Measurements from ENCODE around the gene LIMA1. TPM values are rescaled to one million over a fixed set of nuclear protein-coding genes. Genes with fewer than 3 reads are reported as not detected.

Gene LIMA1
- total and polyA plus RNA-seq, 9 of the 15 experiments (the other 6 are each of a cell fraction or from before 2014, with no cell fraction given) = 20.2 to 37.8 (median 27.3) TPM

DNA sequence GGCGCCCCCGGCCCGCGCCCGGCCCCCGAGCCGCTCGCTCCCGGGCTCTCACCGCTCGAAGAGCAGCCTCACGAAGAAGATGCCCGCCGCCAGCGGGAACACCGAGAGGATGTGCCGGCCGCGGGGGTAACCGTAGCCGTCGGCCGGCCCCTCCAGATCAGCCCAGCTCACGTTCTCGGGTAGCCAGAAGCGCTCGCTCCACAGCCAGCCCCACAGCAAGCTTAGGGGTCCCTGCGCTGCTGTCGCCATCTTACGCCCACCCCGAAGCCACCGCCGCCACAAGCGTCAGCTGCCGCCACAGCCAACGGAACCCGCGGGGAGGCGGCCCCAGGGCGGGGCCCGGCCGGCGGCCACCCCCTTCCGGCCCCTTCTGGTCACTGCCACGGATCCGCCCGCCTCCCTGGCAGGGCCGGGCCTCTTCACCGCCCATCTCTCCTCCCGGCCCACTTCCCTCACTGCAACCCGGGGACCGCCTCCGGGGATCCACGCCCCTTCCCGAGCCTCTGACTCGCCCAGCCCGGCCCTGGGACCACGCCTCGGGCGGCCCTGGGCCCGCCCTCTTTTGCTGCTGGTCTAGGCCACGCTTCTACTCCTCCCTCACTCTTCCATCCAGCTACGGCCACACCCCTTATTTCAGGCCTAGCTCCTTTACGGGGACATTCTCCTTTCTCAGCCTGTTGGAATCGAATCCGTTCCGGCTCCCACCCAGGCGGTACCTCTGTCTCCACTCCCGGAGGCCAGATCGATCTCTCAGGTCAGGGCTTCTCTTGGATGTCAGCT, 116.1 kb downstream of the LIMA1 start, which contains the start of gene CERS5 (continued):
- TF ChIP-seq ESRRA (IDR thresholded peaks at IDR 0.05; ENCODE audit: borderline replicate concordance, low read depth) (peak; percentile 22; the same call in 1 of the 2 replicates), MCM7 (IDR thresholded peaks at IDR 0.05) (no peak), MYC (IDR thresholded peaks at IDR 0.05; ENCODE audit: low read depth, low read length) (peak; percentile 80), MYC (CRISPR knock-in tag; IDR thresholded peaks at IDR 0.05; ENCODE audit: borderline replicate concordance, low read depth) (no peak), JUND (IDR thresholded peaks at IDR 0.05; ENCODE audit: borderline replicate concordance, low read depth, low read length) (peak; percentile 18; the same call in 1 of the 2 replicates), JUND (tag; IDR thresholded peaks at IDR 0.05; ENCODE audit: borderline replicate concordance, low read depth, low read length) (no peak), TAF1 (IDR thresholded peaks at IDR 0.05; ENCODE audit: control insufficient read depth, extremely low read depth, insufficient read depth, low read length, severe bottlenecking) (peak; percentile 44), ZBTB26 (CRISPR knock-in tag; IDR thresholded peaks at IDR 0.05) (no peak), DACH1 (IDR thresholded peaks at IDR 0.05; ENCODE audit: partially characterized antibody) (peak; percentile 59), HMGN3 (IDR thresholded peaks at IDR 0.05; ENCODE audit: borderline replicate concordance, extremely low read depth, insufficient read length, low read depth, low read length) (peak; percentile 97), ZBTB7A (IDR thresholded peaks at IDR 0.05; ENCODE audit: borderline replicate concordance, control insufficient read depth, low read depth, low read length) (peak; percentile 43; the same call in 1 of the 2 replicates), FIP1L1 (IDR thresholded peaks at IDR 0.05; ENCODE audit: low read depth, low read length, poor library complexity, severe bottlenecking) (peak; percentile 71), ZNF395 (CRISPR knock-in tag; IDR thresholded peaks at IDR 0.05) (0 out of 2 replicates have a peak, but pooled peaks have one; percentile 37), CREB1 (IDR thresholded peaks at IDR 0.05) (peak; percentile 22; the same call in 1 of the 2 replicates), CREB1 (CRISPR knock-in tag; IDR thresholded peaks at IDR 0.05) (0 out of 2 replicates have a peak, but pooled peaks have one; percentile 19), SP2 (IDR thresholded peaks at IDR 0.05; ENCODE audit: extremely low read depth, low read depth, low read length, poor library complexity, severe bottlenecking) (no peak), ZNF695 (CRISPR knock-in tag; IDR thresholded peaks at IDR 0.05) (no peak), NBN (IDR thresholded peaks at IDR 0.05; ENCODE audit: low read depth) (0 out of 2 replicates have a peak, but pooled peaks have one; percentile 26), KHSRP (IDR thresholded peaks at IDR 0.05) (no peak), ELF2 (CRISPR knock-in tag; IDR thresholded peaks at IDR 0.05) (0 out of 2 replicates have a peak, but pooled peaks have one; percentile 72)
- TF ChIP-seq, protein P1, sequence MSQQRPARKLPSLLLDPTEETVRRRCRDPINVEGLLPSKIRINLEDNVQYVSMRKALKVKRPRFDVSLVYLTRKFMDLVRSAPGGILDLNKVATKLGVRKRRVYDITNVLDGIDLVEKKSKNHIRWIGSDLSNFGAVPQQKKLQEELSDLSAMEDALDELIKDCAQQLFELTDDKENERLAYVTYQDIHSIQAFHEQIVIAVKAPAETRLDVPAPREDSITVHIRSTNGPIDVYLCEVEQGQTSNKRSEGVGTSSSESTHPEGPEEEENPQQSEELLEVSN (IDR thresholded peaks at IDR 0.05; ENCODE audit: borderline replicate concordance in 1 of 2, extremely low read depth in 1 of 2, insufficient read depth in 1 of 2, insufficient read length in 1 of 2, low read depth in 1 of 2, low read length in 1 of 2, poor library complexity in 1 of 2, severe bottlenecking in 1 of 2) = peak in 1 of 2 experiments; percentile 42
